GM23338 (cell line): ENCODE measurements around the gene RNF157. TPM values are rescaled to one million over a fixed set of nuclear protein-coding genes. Genes with fewer than 3 reads are reported as not detected.

Experiments used
- ATAC-seq: fragments of 200-7000 bp; cut with Tn5 transposase; 3 replicates; pipeline ENCODE4 v1.9.1; 2020
- DNase-seq: peaks from one replicate; pipeline ENCODE4 v3.0.0-alpha.2; 2015; ENCODE audit warnings: low spot score
- H2AFZ ChIP-seq: fragments of 200-600 bp; sonication (generic); 2 replicates; pipeline ENCODE4 v1.8.0; 2016; ENCODE audit warnings: antibody characterized with exemption, mild to moderate bottlenecking, moderate library complexity
- H3F3A ChIP-seq: fragments of 200-600 bp; sonication (generic); replicated peaks from 2 replicates; pipeline ENCODE4 v1.8.0; 2017; ENCODE audit warnings: antibody characterized with exemption, mixed run types, low read depth
- H3K27ac ChIP-seq: fragments of 200-600 bp; sonication (generic); 2 replicates; pipeline ENCODE4 v1.6.1; 2016; ENCODE audit warnings: low read depth
- H3K27me3 ChIP-seq: fragments of 200-600 bp; sonication (generic); 2 replicates; pipeline ENCODE4 v1.8.0; 2016; ENCODE audit warnings: mild to moderate bottlenecking, mixed run types, moderate library complexity; ENCODE audit not compliant: insufficient read depth
- H3K36me3 ChIP-seq: fragments of 200-600 bp; sonication (generic); 2 replicates; pipeline ENCODE4 v1.8.0; 2016; ENCODE audit warnings: mild to moderate bottlenecking; ENCODE audit not compliant: insufficient read depth
- H3K4me1 ChIP-seq: fragments of 200-600 bp; sonication (generic); 2 replicates; pipeline ENCODE4 v1.8.0; 2016; ENCODE audit warnings: mild to moderate bottlenecking, moderate library complexity; ENCODE audit not compliant: insufficient read depth
- H3K4me2 ChIP-seq: fragments of 200-600 bp; sonication (generic); 2 replicates; pipeline ENCODE4 v1.7.1; 2017; ENCODE audit warnings: mixed run types
- H3K4me3 ChIP-seq: fragments of 200-600 bp; sonication (generic); 2 replicates; pipeline ENCODE4 v1.6.1; 2016; ENCODE audit warnings: mixed run types
- H3K79me2 ChIP-seq: fragments of 200-600 bp; sonication (generic); replicated peaks from 2 replicates; pipeline ENCODE4 v1.8.0; 2017; ENCODE audit warnings: mild to moderate bottlenecking; ENCODE audit not compliant: insufficient read depth
- H3K9me2 ChIP-seq: fragments of 200-600 bp; sonication (generic); 2 replicates; pipeline ENCODE4 v1.8.0; 2017; ENCODE audit not compliant: insufficient read depth
- H4K20me1 ChIP-seq: fragments of 200-600 bp; sonication (generic); replicated peaks from 2 replicates; pipeline ENCODE4 v1.8.0; 2017; ENCODE audit warnings: mild to moderate bottlenecking; ENCODE audit not compliant: insufficient read depth
- H3K27ac Mint-ChIP-seq: 2 replicates; pipeline ENCODE4 v1.8.0; 2020; ENCODE audit warnings: inconsistent platforms, mild to moderate bottlenecking, moderate library complexity, mixed read lengths
- H3K27me3 Mint-ChIP-seq: 3 replicates; pipeline ENCODE4 v1.8.0; 2022; ENCODE audit warnings: low read depth, mild to moderate bottlenecking, moderate library complexity, mixed read lengths, inconsistent platforms; ENCODE audit not compliant: insufficient read depth, poor library complexity
- H3K36me3 Mint-ChIP-seq: 3 replicates; pipeline ENCODE4 v1.8.0; 2021; ENCODE audit warnings: low read depth, mild to moderate bottlenecking, inconsistent platforms, moderate library complexity, mixed read lengths
- H3K4me1 Mint-ChIP-seq: 3 replicates; pipeline ENCODE4 v1.8.0; 2020; ENCODE audit warnings: mild to moderate bottlenecking, inconsistent platforms, mixed read lengths
- H3K4me3 Mint-ChIP-seq: 3 replicates; pipeline ENCODE4 v1.8.0; 2021; ENCODE audit warnings: moderate library complexity, mild to moderate bottlenecking, inconsistent platforms, mixed read lengths
- H3K9me3 Mint-ChIP-seq: 3 replicates; pipeline ENCODE4 v1.8.0; 2020; ENCODE audit warnings: moderate library complexity, mild to moderate bottlenecking, inconsistent platforms, mixed read lengths
- CREB1 ChIP-seq: fragments of 250-450 bp; sonication (Bioruptor Pico); IDR thresholded peaks from 2 replicates; pipeline ENCODE4 v1.5.0; 2020; ENCODE audit warnings: low read depth, mild to moderate bottlenecking, moderate library complexity
- CTCF ChIP-seq, 2 experiments: fragments of 200-600 bp in 1 of 2; sonication (generic) in 1 of 2; conservative IDR thresholded peaks; 2 replicates each; pipeline versions ENCODE4 v1.5.1 to v1.6.1; 2016 to 2017; ENCODE audit warnings: antibody characterized with exemption in 2 of 2, low read depth in 2 of 2, mild to moderate bottlenecking in 2 of 2, moderate library complexity in 1 of 2
- JUNB ChIP-seq: IDR thresholded peaks from one replicate; pipeline ENCODE4 v1.6.1; 2016; ENCODE audit warnings: antibody characterized with exemption; ENCODE audit not compliant: unreplicated experiment
- ZNF114 ChIP-seq: fragments of 250-450 bp; sonication (Bioruptor Pico); IDR thresholded peaks from 2 replicates; pipeline ENCODE4 v1.5.0; 2020; ENCODE audit warnings: mild to moderate bottlenecking, moderate library complexity
- ZNF331 ChIP-seq: fragments of 250-450 bp; sonication (Bioruptor Pico); IDR thresholded peaks from 2 replicates; pipeline ENCODE4 v1.5.0; 2020; ENCODE audit warnings: low read depth, mild to moderate bottlenecking, moderate library complexity
- polyA plus RNA-seq: library from polyadenylated mRNA; unstranded; fragments of >200 nt; fragmentation: Nextera tagmentation; extraction: Ambion mirVana; gene quantifications from 2 replicates; pipeline ENCODE4 v1.2.1, GENCODE V29; 2016
- total RNA-seq: library from RNA; depleted of rRNA; stranded (reverse); fragments of >200 nt; shearing (Covaris generic); gene quantifications from 2 replicates; pipeline ENCODE4 v1.2.3, GENCODE V29; 2014
- TF ChIP-seq, protein P1 (sequence below): IDR thresholded peaks from 2 replicates; pipeline ENCODE4 v1.6.1; 2016; ENCODE audit warnings: antibody characterized with exemption

RNF157 gene
- total and polyA plus RNA-seq, 2 experiments from 2014 or later, result 7.8 to 11.7 TPM

DNA sequence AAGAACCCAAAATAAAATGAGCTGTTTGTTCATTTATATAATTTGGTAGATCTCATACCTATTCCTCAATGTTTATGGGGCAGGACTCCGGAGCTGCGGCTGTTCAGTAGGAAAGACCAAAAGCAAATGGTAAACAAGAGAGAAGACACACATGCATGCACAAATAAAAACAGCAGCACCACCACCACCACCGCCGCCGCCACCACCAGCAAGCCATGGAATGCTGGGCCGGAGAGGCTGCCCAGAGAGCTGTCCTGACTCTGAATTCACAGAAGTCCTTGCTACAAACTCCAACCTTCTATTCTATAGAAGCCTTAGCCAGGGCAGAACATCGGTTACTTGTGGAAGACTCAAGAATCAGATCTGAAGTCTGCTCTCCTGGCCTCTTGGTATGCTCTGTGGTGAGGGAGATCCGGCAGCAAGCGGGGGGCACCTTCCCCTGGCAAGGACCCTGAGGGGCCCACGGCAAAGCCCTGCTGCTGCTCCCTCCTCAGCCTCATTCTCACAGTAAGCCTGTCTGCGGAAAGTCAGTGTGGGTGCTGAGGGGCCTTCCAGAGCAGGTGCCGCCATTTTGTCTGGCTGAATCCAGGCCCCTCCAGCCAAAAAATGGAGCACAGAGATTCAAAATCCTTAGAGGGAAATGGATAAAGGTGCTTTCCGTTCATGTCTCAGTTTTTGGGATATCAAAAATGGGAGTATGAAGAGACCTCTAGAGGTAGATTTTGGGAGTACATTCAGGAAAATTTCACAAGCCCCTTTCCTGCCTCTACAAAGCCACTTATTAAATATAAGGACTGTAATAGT, 92.9 kb downstream of the RNF157 start:
- Histone ChIP-seq H4K20me1 (no peaks in the 10 kb centered on the region), H3F3A (peaks cover 26% of the 10 kb centered on the region), H3K4me3 (no peak overlapping the region), H2AFZ (no peak overlapping the region), H3K9me2 (no peaks in the 10 kb centered on the region), H3K79me2 (no peaks in the 10 kb centered on the region), H3K4me2 (no peak overlapping the region), H3K27me3 (peaks cover 22% of the 10 kb centered on the region), H3K36me3 (no peaks in the 10 kb centered on the region), H3K4me1 (peaks cover 32% of the 10 kb centered on the region), H3K27ac (no peak overlapping the region)
- peaks cover 41% of the 10 kb centered on the region for H3K4me1 Mint-ChIP-seq
- H3K27ac Mint-ChIP-seq, result no peak overlapping the region
- no peaks in the 10 kb centered on the region; the same call in 1 of the 3 replicates for H3K36me3 Mint-ChIP-seq
- peak; percentile 48 for DNase-seq
- TF ChIP-seq CTCF (conservative IDR thresholded peaks at IDR 0.05; ENCODE audit: low read depth in 2 of 2) (peak; percentile 53 to 61), JUNB (no peak), ZNF331 (no peak), CREB1 (no peak)
- H3K27me3 Mint-ChIP-seq, result peaks cover 21% of the 10 kb centered on the region
- H3K4me3 Mint-ChIP-seq, result no peak overlapping the region
- H3K9me3 Mint-ChIP-seq, result no peaks in the 10 kb centered on the region
- ATAC-seq, result no peak

- peak overlapping the region; percentile 65 for H3K4me2 ChIP-seq
- ATAC-seq, result no peak
- H3K79me2 ChIP-seq, result no peaks in the 10 kb centered on the region
- no peak overlapping the region for H3K27ac ChIP-seq
- H3K4me1 Mint-ChIP-seq, result peaks cover 48% of the 10 kb centered on the region
- no peak for DNase-seq
- H3K9me2 ChIP-seq, result no peaks in the 10 kb centered on the region
- no peak overlapping the region for H2AFZ ChIP-seq
- H3K27ac Mint-ChIP-seq, result no peak overlapping the region
- H3K9me3 Mint-ChIP-seq, result no peaks in the 10 kb centered on the region
- peaks cover 41% of the 10 kb centered on the region for H3K4me1 ChIP-seq
- H3F3A ChIP-seq, result peaks cover 29% of the 10 kb centered on the region
- peaks cover 32% of the 10 kb centered on the region for H3K27me3 Mint-ChIP-seq
- no peak overlapping the region for H3K4me3 ChIP-seq
- TF ChIP-seq ZNF331 (no peak), ZNF114 (CRISPR knock-in tag) (no peak)
- TF ChIP-seq, protein P1, sequence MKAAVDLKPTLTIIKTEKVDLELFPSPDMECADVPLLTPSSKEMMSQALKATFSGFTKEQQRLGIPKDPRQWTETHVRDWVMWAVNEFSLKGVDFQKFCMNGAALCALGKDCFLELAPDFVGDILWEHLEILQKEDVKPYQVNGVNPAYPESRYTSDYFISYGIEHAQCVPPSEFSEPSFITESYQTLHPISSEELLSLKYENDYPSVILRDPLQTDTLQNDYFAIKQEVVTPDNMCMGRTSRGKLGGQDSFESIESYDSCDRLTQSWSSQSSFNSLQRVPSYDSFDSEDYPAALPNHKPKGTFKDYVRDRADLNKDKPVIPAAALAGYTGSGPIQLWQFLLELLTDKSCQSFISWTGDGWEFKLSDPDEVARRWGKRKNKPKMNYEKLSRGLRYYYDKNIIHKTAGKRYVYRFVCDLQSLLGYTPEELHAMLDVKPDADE, result no peak
- no peaks in the 10 kb centered on the region for H4K20me1 ChIP-seq
- H3K27me3 ChIP-seq, result peaks cover 33% of the 10 kb centered on the region
- H3K36me3 Mint-ChIP-seq, result no peaks in the 10 kb centered on the region; the same call in 2 of the 3 replicates
- H3K36me3 ChIP-seq, result no peaks in the 10 kb centered on the region
- H3K4me3 Mint-ChIP-seq, result no peak overlapping the region
Measured at GRCh38 chr17:76146053-76146851, 94.0 kb downstream of the RNF157 start.
